ENCODE results near the gene SPTLC2. TPM values are rescaled to one million over a fixed set of nuclear protein-coding genes. Genes with fewer than 3 reads are reported as not detected.

SPTLC2 gene
- total RNA-seq, 1 experiment from 2014 or later, result 44.7 TPM

DNA sequence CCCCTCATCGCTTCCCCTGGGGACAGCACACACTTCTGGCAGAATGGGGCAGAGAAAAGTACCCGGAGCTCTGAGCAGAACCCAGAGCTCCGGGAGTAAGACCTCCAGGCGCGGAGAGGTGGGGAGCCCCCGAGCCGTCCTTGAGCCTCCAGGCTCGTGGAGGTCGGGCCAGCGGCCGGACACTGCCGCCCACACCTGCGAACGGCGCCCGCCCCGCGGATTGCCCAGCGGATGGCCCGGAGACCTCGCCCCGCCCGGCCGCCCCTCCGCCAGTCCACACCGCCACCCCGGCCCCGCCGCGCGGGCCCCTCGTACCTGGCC, 344 bp downstream of the SPTLC2 start:
- Histone ChIP-seq H3K4me3 (replicated peaks in 1 of 2; ENCODE audit: low read depth in 1 of 2, low read length in 2 of 2) (peak overlapping the region; percentile 73 to 89), H3K79me2 (ENCODE audit: insufficient read depth, low read length) (peaks cover 48% of the 10 kb centered on the region), H4K20me1 (ENCODE audit: insufficient read depth) (no peaks in the 10 kb centered on the region), H3K9ac (ENCODE audit: low read length) (peak overlapping the region; percentile 85), H3K27me3 (ENCODE audit: insufficient read depth, low read length) (no peaks in the 10 kb centered on the region), H2AFZ (ENCODE audit: low read depth, low read length, poor library complexity, severe bottlenecking) (no peak overlapping the region), H3K27ac (ENCODE audit: low read depth, low read length) (peak overlapping the region; percentile 79), H3K36me3 (ENCODE audit: control insufficient read depth in 1 of 2, insufficient read depth in 2 of 2, low read length in 2 of 2) (no peaks in the 10 kb centered on the region), H3K9me2 (ENCODE audit: insufficient read depth) (no peaks in the 10 kb centered on the region), H3K4me2 (ENCODE audit: low read length) (peak overlapping the region; percentile 77), H3K4me1 (ENCODE audit: control insufficient read depth in 1 of 2, insufficient read depth in 2 of 2, low read length in 2 of 2) (peaks cover 8 to 39% of the 10 kb centered on the region in 2 experiments), H3K9me3 (ENCODE audit: control insufficient read depth in 1 of 2, insufficient read depth in 1 of 2, low read depth in 1 of 2, low read length in 2 of 2) (no peaks in the 10 kb centered on the region)
- POLR2A ChIA-PET, result no interaction called here
- TF ChIP-seq ZFX (IDR thresholded peaks at IDR 0.05) (peak; percentile 44; the same call in 1 of the 2 replicates), SIN3A (IDR thresholded peaks at IDR 0.05; ENCODE audit: low read depth) (no peak)
- RAD21 ChIA-PET (ENCODE audit: low non-redundant PET in 1 of 2, low total read pairs in 2 of 2, uncharacterized antibody in 2 of 2, unreplicated experiment in 2 of 2), result no interaction called here
- no TSS peak for BruUV-seq (replicated peaks)
- DNase-seq (ENCODE audit: low read depth, low spot score) (no peak), ATAC-seq (peak; percentile 7; the same call in 1 of the 2 replicates)
- intact Hi-C loops (cut with micrococcal nuclease), result loop anchor here (1.0 kb wide), 1 partner anchor 157 kb away; no protein-coding TSS in a partner anchor
- CTCF ChIA-PET, result no interaction called here

DNA sequence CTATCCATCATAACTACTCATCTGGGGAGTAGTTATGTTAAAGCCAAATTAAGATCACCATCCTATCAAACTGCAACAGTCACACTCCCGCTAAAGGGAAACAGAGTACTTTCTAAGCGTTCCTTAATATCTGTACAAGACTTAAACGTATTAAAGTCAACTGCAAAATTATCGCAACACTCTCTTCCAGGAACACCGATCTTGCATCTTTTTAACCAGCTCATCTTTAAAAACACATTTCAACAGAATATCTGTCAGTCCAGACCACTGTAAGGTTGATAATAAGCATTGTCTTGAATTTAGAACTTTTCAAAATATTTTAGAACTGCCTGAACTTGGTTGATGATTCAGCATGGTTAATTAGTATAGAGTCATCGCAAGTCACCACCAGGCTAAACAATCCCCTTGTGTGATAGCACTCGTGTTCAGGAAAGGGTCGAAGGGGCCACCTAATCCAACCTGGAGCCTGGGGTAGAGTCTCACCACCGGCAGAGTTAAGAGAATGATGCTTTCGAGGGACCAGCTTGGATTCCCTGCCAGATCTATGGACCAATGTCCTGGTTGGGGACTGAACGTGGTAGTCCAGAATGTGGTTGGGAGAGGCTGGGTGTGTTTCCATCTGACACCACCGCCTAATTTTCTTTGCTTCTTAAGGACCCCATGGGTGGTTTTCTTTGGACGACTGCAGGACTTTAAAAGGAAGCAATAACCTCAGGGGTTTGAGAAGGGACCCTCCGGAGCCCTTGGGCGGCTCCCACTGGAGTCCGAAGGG, 890 bp downstream of the SPTLC2 start:
- POLR2A ChIA-PET, result no interaction called here
- H3K79me2 ChIP-seq (ENCODE audit: insufficient read depth, low read length), result peaks cover 53% of the 10 kb centered on the region
- TF ChIP-seq FOSL1 (IDR thresholded peaks at IDR 0.05; ENCODE audit: low read depth) (no peak), POLR2A (IDR thresholded peaks at IDR 0.05; ENCODE audit: borderline replicate concordance, extremely low read depth, insufficient read depth, insufficient read length) (no peak), EGR1 (IDR thresholded peaks at IDR 0.05; ENCODE audit: low read depth) (no peak), ZNF274 (IDR thresholded peaks at IDR 0.05; ENCODE audit: low read depth, low read length) (no peak), ELF1 (IDR thresholded peaks at IDR 0.05; ENCODE audit: borderline replicate concordance, low read depth) (no peak), EZH2 (IDR thresholded peaks at IDR 0.05) (no peak), EZH2phosphoT487 (IDR thresholded peaks at IDR 0.05; ENCODE audit: borderline replicate concordance) (no peak)
- TF ChIP-seq, protein P1, sequence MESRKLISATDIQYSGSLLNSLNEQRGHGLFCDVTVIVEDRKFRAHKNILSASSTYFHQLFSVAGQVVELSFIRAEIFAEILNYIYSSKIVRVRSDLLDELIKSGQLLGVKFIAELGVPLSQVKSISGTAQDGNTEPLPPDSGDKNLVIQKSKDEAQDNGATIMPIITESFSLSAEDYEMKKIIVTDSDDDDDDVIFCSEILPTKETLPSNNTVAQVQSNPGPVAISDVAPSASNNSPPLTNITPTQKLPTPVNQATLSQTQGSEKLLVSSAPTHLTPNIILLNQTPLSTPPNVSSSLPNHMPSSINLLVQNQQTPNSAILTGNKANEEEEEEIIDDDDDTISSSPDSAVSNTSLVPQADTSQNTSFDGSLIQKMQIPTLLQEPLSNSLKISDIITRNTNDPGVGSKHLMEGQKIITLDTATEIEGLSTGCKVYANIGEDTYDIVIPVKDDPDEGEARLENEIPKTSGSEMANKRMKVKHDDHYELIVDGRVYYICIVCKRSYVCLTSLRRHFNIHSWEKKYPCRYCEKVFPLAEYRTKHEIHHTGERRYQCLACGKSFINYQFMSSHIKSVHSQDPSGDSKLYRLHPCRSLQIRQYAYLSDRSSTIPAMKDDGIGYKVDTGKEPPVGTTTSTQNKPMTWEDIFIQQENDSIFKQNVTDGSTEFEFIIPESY (IDR thresholded peaks at IDR 0.05; ENCODE audit: extremely low read depth, insufficient replicate concordance, low read length), result no peak
- TF ChIP-seq, protein P2, sequence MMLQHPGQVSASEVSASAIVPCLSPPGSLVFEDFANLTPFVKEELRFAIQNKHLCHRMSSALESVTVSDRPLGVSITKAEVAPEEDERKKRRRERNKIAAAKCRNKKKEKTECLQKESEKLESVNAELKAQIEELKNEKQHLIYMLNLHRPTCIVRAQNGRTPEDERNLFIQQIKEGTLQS (IDR thresholded peaks at IDR 0.05), result no peak
- TF ChIP-seq, protein P3, sequence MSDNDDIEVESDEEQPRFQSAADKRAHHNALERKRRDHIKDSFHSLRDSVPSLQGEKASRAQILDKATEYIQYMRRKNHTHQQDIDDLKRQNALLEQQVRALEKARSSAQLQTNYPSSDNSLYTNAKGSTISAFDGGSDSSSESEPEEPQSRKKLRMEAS (IDR thresholded peaks at IDR 0.05), result no peak
- TF ChIP-seq, protein P4, sequence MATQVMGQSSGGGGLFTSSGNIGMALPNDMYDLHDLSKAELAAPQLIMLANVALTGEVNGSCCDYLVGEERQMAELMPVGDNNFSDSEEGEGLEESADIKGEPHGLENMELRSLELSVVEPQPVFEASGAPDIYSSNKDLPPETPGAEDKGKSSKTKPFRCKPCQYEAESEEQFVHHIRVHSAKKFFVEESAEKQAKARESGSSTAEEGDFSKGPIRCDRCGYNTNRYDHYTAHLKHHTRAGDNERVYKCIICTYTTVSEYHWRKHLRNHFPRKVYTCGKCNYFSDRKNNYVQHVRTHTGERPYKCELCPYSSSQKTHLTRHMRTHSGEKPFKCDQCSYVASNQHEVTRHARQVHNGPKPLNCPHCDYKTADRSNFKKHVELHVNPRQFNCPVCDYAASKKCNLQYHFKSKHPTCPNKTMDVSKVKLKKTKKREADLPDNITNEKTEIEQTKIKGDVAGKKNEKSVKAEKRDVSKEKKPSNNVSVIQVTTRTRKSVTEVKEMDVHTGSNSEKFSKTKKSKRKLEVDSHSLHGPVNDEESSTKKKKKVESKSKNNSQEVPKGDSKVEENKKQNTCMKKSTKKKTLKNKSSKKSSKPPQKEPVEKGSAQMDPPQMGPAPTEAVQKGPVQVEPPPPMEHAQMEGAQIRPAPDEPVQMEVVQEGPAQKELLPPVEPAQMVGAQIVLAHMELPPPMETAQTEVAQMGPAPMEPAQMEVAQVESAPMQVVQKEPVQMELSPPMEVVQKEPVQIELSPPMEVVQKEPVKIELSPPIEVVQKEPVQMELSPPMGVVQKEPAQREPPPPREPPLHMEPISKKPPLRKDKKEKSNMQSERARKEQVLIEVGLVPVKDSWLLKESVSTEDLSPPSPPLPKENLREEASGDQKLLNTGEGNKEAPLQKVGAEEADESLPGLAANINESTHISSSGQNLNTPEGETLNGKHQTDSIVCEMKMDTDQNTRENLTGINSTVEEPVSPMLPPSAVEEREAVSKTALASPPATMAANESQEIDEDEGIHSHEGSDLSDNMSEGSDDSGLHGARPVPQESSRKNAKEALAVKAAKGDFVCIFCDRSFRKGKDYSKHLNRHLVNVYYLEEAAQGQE (IDR thresholded peaks at IDR 0.05; ENCODE audit: low read depth), result no peak

More for the DNA sequence above, 890 bp downstream of the SPTLC2 start:
- Histone ChIP-seq H3K27me3 (ENCODE audit: insufficient read depth, low read length) (no peaks in the 10 kb centered on the region), H4K20me1 (ENCODE audit: insufficient read depth) (no peaks in the 10 kb centered on the region), H3K27ac (ENCODE audit: low read depth, low read length) (peak overlapping the region; percentile 79), H3K9me3 (ENCODE audit: control insufficient read depth in 1 of 2, insufficient read depth in 1 of 2, low read depth in 1 of 2, low read length in 2 of 2) (no peaks in the 10 kb centered on the region), H3K36me3 (ENCODE audit: control insufficient read depth in 1 of 2, insufficient read depth in 2 of 2, low read length in 2 of 2) (no peaks in the 10 kb centered on the region), H2AFZ (ENCODE audit: low read depth, low read length, poor library complexity, severe bottlenecking) (no peak overlapping the region), H3K4me3 (replicated peaks in 1 of 2; ENCODE audit: low read depth in 1 of 2, low read length in 2 of 2) (peak overlapping the region; percentile 73 to 89), H3K4me1 (ENCODE audit: control insufficient read depth in 1 of 2, insufficient read depth in 2 of 2, low read length in 2 of 2) (peaks cover 8 to 39% of the 10 kb centered on the region in 2 experiments), H3K9ac (ENCODE audit: low read length) (peak overlapping the region; percentile 85), H3K4me2 (ENCODE audit: low read length) (peak overlapping the region; percentile 77), H3K9me2 (ENCODE audit: insufficient read depth) (no peaks in the 10 kb centered on the region)
- BruUV-seq (replicated peaks), result TSS peak; percentile 51
- CTCF ChIA-PET, result no interaction called here
- intact Hi-C loops (cut with micrococcal nuclease), result loop anchor here (1.0 kb wide), 1 partner anchor 156 kb away; no protein-coding TSS in a partner anchor
- no peak for ATAC-seq
- RAD21 ChIA-PET (ENCODE audit: low non-redundant PET in 1 of 2, low total read pairs in 2 of 2, uncharacterized antibody in 2 of 2, unreplicated experiment in 2 of 2), result no interaction called here
- no peak for DNase-seq (ENCODE audit: low read depth, low spot score)
